Mesendoderm (in vitro differentiated cells): ENCODE results near the gene TDO2.

ENCODE experiments used
- DNase-seq: peaks from one replicate; pipeline ENCODE4 v3.0.0; 2013
- H2AK5ac ChIP-seq: 2 replicates; pipeline ENCODE4 v1.6.1; 2013; ENCODE audit warnings: low read length, inconsistent platforms
- H2BK120ac ChIP-seq: 2 replicates; pipeline ENCODE4 v1.6.1; 2013; ENCODE audit warnings: low read depth, mild to moderate bottlenecking, low read length, moderate library complexity, mixed read lengths
- H2BK15ac ChIP-seq: replicated peaks from 2 replicates; pipeline ENCODE4 v1.6.1; 2013; ENCODE audit warnings: low read depth, mild to moderate bottlenecking, moderate library complexity
- H2BK5ac ChIP-seq: 2 replicates; pipeline ENCODE4 v1.6.1; 2013; ENCODE audit warnings: low read length, inconsistent platforms
- H3K18ac ChIP-seq: 2 replicates; pipeline ENCODE4 v1.6.1; 2013; ENCODE audit warnings: mild to moderate bottlenecking, low read length, mixed read lengths
- H3K23ac ChIP-seq: one replicate; pipeline ENCODE4 v1.6.1; 2013; ENCODE audit warnings: low read length
- H3K27ac ChIP-seq: 2 replicates; pipeline ENCODE4 v1.5.1; 2013; ENCODE audit warnings: low read depth, mild to moderate bottlenecking, inconsistent platforms, low read length, moderate library complexity
- H3K27me3 ChIP-seq: 2 replicates; pipeline ENCODE4 v1.6.1; 2013; ENCODE audit warnings: low read length, control low read depth, mild to moderate bottlenecking, inconsistent platforms; ENCODE audit not compliant: insufficient read depth, poor library complexity
- H3K36me3 ChIP-seq: 2 replicates; pipeline ENCODE4 v1.6.1; 2013; ENCODE audit warnings: low read length, inconsistent platforms; ENCODE audit not compliant: control insufficient read depth, insufficient read depth
- H3K4ac ChIP-seq: one replicate; pipeline ENCODE4 v1.6.1; 2013; ENCODE audit warnings: low read depth, mild to moderate bottlenecking, low read length, moderate library complexity
- H3K4me1 ChIP-seq: 2 replicates; pipeline ENCODE4 v1.6.1; 2013; ENCODE audit warnings: low read depth, low read length, inconsistent platforms; ENCODE audit not compliant: control insufficient read depth
- H3K4me2 ChIP-seq: 2 replicates; pipeline ENCODE4 v1.6.1; 2013; ENCODE audit warnings: low read length
- H3K4me3 ChIP-seq: 2 replicates; pipeline ENCODE4 v1.5.1; 2013; ENCODE audit warnings: mild to moderate bottlenecking, low read length
- H3K56ac ChIP-seq: one replicate; pipeline ENCODE4 v1.6.1; 2013; ENCODE audit warnings: low read length
- H3K79me1 ChIP-seq: 2 replicates; pipeline ENCODE4 v1.6.1; 2013; ENCODE audit warnings: low read length, inconsistent platforms
- H3K79me2 ChIP-seq: 2 replicates; pipeline ENCODE4 v1.6.1; 2013; ENCODE audit warnings: mild to moderate bottlenecking, low read length; ENCODE audit not compliant: control insufficient read depth, insufficient read depth
- H3K9ac ChIP-seq: 2 replicates; pipeline ENCODE4 v1.6.1; 2013; ENCODE audit warnings: low read length, inconsistent platforms
- H4K5ac ChIP-seq: one replicate; pipeline ENCODE4 v1.6.1; 2013; ENCODE audit warnings: low read length
- H4K8ac ChIP-seq: one replicate; pipeline ENCODE4 v1.6.1; 2013; ENCODE audit warnings: low read depth, mild to moderate bottlenecking, control low read depth, low read length, moderate library complexity
- WGBS: extraction: QIAGEN DNeasy Blood & Tissue Kit; methylation state at CpG from one replicate; pipeline ENCODE4 v1.1.7; 2013; ENCODE audit warnings: low lambda C conversion rate, missing lambda C conversion rate; ENCODE audit not compliant: insufficient coverage; ENCODE audit errors: extremely low coverage; 5-methylcytosine and 5-hydroxymethylcytosine counted together

TDO2 gene

GRCh38 chr4:155878611-155879010, 24.9 kb upstream of the TDO2 start:
- Histone ChIP-seq H3K36me3 (no peaks in the 10 kb centered on the region), H2BK120ac (no peak overlapping the region), H3K27me3 (no peaks in the 10 kb centered on the region), H4K8ac (no peak overlapping the region), H3K4ac (no peak overlapping the region), H3K9ac (no peak overlapping the region), H3K4me2 (no peak overlapping the region), H3K27ac (no peak overlapping the region), H3K56ac (no peak overlapping the region), H3K79me2 (no peaks in the 10 kb centered on the region), H3K79me1 (no peaks in the 10 kb centered on the region), H3K4me1 (no peaks in the 10 kb centered on the region), H4K5ac (no peak overlapping the region), H3K23ac (no peak overlapping the region), H2AK5ac (no peak overlapping the region), H3K4me3 (no peak overlapping the region), H2BK5ac (no peak overlapping the region), H2BK15ac (no peak overlapping the region), H3K18ac (no peak overlapping the region)
- no peak for DNase-seq
- no CpG with 5 or more reads among the region's 2 CpGs for WGBS

- Histone ChIP-seq H3K27me3 (no peaks in the 10 kb centered on the region), H3K4me1 (no peaks in the 10 kb centered on the region), H3K36me3 (no peaks in the 10 kb centered on the region), H3K9ac (no peak overlapping the region), H2BK120ac (no peak overlapping the region), H2AK5ac (no peak overlapping the region), H4K8ac (no peak overlapping the region), H4K5ac (no peak overlapping the region), H3K23ac (no peak overlapping the region), H3K79me1 (no peaks in the 10 kb centered on the region), H3K4me3 (no peak overlapping the region), H3K18ac (no peak overlapping the region), H2BK5ac (no peak overlapping the region), H3K4ac (no peak overlapping the region), H3K79me2 (no peaks in the 10 kb centered on the region), H3K27ac (no peak overlapping the region), H3K56ac (no peak overlapping the region), H3K4me2 (no peak overlapping the region), H2BK15ac (no peak overlapping the region)
- no peak for DNase-seq
Observed at GRCh38 chr4:155879767-155880166, 23.7 kb upstream of the TDO2 start.

- no peak overlapping the region for H4K5ac ChIP-seq
- H2BK120ac ChIP-seq, result no peak overlapping the region
- no peak overlapping the region for H3K18ac ChIP-seq
- no peak overlapping the region for H3K4me2 ChIP-seq
- no peak overlapping the region for H3K27ac ChIP-seq
- no peak overlapping the region for H3K4ac ChIP-seq
- H3K36me3 ChIP-seq, result no peaks in the 10 kb centered on the region
- H2BK5ac ChIP-seq, result no peak overlapping the region
- no peak overlapping the region for H3K9ac ChIP-seq
- H4K8ac ChIP-seq, result no peak overlapping the region
- H3K23ac ChIP-seq, result no peak overlapping the region
- H3K27me3 ChIP-seq, result no peaks in the 10 kb centered on the region
- H3K79me1 ChIP-seq, result no peaks in the 10 kb centered on the region
- H3K79me2 ChIP-seq, result no peaks in the 10 kb centered on the region
- no peak overlapping the region for H3K56ac ChIP-seq
- no peak overlapping the region for H3K4me3 ChIP-seq
- H2BK15ac ChIP-seq, result no peak overlapping the region
- no peak for DNase-seq
- H3K4me1 ChIP-seq, result no peaks in the 10 kb centered on the region
- no CpG with 5 or more reads among the region's 1 CpG for WGBS
- no peak overlapping the region for H2AK5ac ChIP-seq
Observed at GRCh38 chr4:155881555-155881954, 21.9 kb upstream of the TDO2 start.

GRCh38 chr4:155883895-155884294, 19.6 kb upstream of the TDO2 start:
- Histone ChIP-seq H4K5ac (no peak overlapping the region), H3K4me3 (no peak overlapping the region), H3K4me1 (no peaks in the 10 kb centered on the region), H3K79me2 (no peaks in the 10 kb centered on the region), H3K56ac (no peak overlapping the region), H3K79me1 (no peaks in the 10 kb centered on the region), H3K27me3 (no peaks in the 10 kb centered on the region), H3K9ac (no peak overlapping the region), H3K36me3 (no peaks in the 10 kb centered on the region), H2BK15ac (no peak overlapping the region), H4K8ac (no peak overlapping the region), H3K27ac (no peak overlapping the region), H3K4ac (no peak overlapping the region), H2BK5ac (no peak overlapping the region), H2BK120ac (no peak overlapping the region), H3K23ac (no peak overlapping the region), H3K18ac (no peak overlapping the region), H3K4me2 (no peak overlapping the region), H2AK5ac (no peak overlapping the region)
- DNase-seq, result no peak
- WGBS, result no CpG with 5 or more reads among the region's 3 CpGs

GRCh38 chr4:155885666-155886065, 17.8 kb upstream of the TDO2 start:
- H3K79me2 ChIP-seq, result no peaks in the 10 kb centered on the region
- H3K4me3 ChIP-seq, result no peak overlapping the region
- H3K4me1 ChIP-seq, result no peaks in the 10 kb centered on the region
- no peak overlapping the region for H2BK5ac ChIP-seq
- H3K18ac ChIP-seq, result no peak overlapping the region
- no peak overlapping the region for H2BK15ac ChIP-seq
- no peak overlapping the region for H2AK5ac ChIP-seq
- no peak overlapping the region for H4K8ac ChIP-seq
- H3K27ac ChIP-seq, result no peak overlapping the region
- H2BK120ac ChIP-seq, result no peak overlapping the region
- H4K5ac ChIP-seq, result no peak overlapping the region
- H3K27me3 ChIP-seq, result no peaks in the 10 kb centered on the region
- no peak overlapping the region for H3K23ac ChIP-seq
- H3K4me2 ChIP-seq, result no peak overlapping the region
- no peaks in the 10 kb centered on the region for H3K79me1 ChIP-seq
- no peak for DNase-seq
- no peaks in the 10 kb centered on the region for H3K36me3 ChIP-seq
- H3K9ac ChIP-seq, result no peak overlapping the region
- no peak overlapping the region for H3K4ac ChIP-seq
- WGBS, result no CpG with 5 or more reads among the region's 6 CpGs
- no peak overlapping the region for H3K56ac ChIP-seq

- Histone ChIP-seq H3K4me3 (no peak overlapping the region), H3K27ac (no peak overlapping the region), H2BK5ac (no peak overlapping the region), H3K9ac (no peak overlapping the region), H3K56ac (no peak overlapping the region), H3K79me2 (no peaks in the 10 kb centered on the region), H4K8ac (no peak overlapping the region), H2BK15ac (no peak overlapping the region), H3K4ac (no peak overlapping the region), H2BK120ac (no peak overlapping the region), H4K5ac (no peak overlapping the region), H3K23ac (no peak overlapping the region), H3K18ac (no peak overlapping the region), H3K79me1 (no peaks in the 10 kb centered on the region), H2AK5ac (no peak overlapping the region), H3K4me2 (no peak overlapping the region), H3K27me3 (no peaks in the 10 kb centered on the region), H3K36me3 (no peaks in the 10 kb centered on the region), H3K4me1 (no peaks in the 10 kb centered on the region)
- no peak for DNase-seq
- WGBS, result no CpG with 5 or more reads among the region's 1 CpG
Observed at GRCh38 chr4:155887045-155887444, 16.5 kb upstream of the TDO2 start.
